GM19240 (cell line): ENCODE results near the gene BAIAP3.
A peak's percentile ranks its signal among the peaks of the same experiment; 100 is the strongest.

Experiments
- DNase-seq: peaks from one replicate; pipeline ENCODE4 v3.0.0; 2011; ENCODE audit warnings: low spot score; ENCODE audit not compliant: insufficient read length

BAIAP3 gene

GRCh38 chr16:1299012-1299867, 34.2 kb upstream of the BAIAP3 start:
- no peak for DNase-seq

- DNase-seq = no peak
Observed at GRCh38 chr16:1299868-1300203, 33.6 kb upstream of the BAIAP3 start.

- no peak for DNase-seq
Observed at GRCh38 chr16:1300664-1301476, 32.6 kb upstream of the BAIAP3 start.

GRCh38 chr16:1301562-1301961, 31.9 kb upstream of the BAIAP3 start:
- no peak for DNase-seq

GRCh38 chr16:1305823-1306222, 27.6 kb upstream of the BAIAP3 start:
- no peak for DNase-seq

- no peak for DNase-seq
Observed at GRCh38 chr16:1306334-1306733, 27.1 kb upstream of the BAIAP3 start.

GRCh38 chr16:1308036-1308976, 25.1 kb upstream of the BAIAP3 start:
- DNase-seq = no peak

GRCh38 chr16:1308977-1309885, 24.2 kb upstream of the BAIAP3 start, which contains the start of gene UBE2I:
UBE2I (plus strand) TSS chr16:1309636; CDS start chr16:1314031, 4,395 bp downstream.
- DNase-seq = peak; percentile 90

DNA sequence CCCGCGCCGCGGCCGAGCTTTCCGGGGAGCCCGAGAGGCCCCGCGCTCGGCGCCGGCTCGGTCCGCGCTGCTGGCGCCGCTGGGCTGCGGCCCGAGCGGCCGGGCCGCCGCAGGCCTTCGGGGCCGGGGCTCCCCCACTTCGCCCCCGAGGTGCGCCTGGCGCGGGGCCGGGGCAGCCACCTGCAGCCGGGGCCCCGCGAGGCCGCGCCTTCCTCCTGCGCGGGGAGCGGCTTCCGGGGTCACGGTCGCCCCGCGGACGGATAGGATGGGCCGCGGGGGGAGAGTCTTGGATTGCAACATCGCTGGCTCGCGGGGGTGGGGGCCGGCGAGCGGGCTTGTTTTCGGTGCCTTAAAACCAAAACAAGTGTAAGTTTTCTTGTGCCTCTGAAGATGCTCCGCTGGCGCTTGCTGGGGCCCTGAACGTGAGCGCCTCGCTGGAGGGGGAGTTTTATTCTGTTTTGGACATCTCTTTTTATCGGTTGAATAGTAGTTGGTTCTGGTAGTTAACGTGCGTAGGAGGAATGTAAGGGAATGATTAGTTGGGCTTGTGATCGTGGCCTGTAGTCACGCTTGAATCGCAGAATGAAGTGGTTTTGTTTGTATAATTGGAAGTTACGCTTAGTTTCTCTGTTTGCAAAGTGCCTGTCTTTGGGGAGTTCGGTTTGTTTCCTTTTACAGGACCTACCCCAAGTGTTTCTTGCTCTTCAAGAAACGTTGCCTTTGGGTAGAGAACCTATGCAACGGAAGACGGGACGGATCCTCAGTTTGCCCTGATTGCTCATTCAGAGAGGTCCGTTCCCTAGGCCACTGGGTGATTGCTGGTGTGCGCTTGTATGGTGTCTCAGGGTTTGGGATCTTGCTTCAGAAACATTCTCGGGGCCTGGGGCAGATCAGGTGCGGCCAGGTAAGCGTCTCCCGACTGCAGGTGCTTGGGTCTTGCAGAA, 23.3 kb upstream of the BAIAP3 start:
- no peak for DNase-seq

DNA sequence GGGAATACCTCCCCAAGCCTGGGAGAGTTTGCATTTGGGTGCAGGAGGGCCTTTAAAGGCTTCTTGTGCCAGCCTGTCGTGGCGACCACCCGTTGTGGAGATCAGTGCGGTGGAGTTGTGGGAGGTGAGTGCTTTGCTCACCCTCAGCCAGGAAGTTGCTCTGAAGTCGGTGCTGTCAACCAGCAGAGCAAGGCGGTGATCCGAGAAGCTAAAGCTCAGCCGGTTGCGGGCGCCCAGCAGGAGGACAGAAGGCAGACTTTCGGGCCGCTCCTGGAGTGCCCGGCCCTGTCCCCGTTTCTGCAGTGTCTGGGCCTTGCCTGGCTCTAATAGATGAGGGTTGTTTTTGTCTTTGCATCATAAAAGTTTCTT, 22.6 kb upstream of the BAIAP3 start:
- peak; percentile 50 for DNase-seq

GRCh38 chr16:1311212-1311737, 22.2 kb upstream of the BAIAP3 start:
- DNase-seq = no peak

DNA sequence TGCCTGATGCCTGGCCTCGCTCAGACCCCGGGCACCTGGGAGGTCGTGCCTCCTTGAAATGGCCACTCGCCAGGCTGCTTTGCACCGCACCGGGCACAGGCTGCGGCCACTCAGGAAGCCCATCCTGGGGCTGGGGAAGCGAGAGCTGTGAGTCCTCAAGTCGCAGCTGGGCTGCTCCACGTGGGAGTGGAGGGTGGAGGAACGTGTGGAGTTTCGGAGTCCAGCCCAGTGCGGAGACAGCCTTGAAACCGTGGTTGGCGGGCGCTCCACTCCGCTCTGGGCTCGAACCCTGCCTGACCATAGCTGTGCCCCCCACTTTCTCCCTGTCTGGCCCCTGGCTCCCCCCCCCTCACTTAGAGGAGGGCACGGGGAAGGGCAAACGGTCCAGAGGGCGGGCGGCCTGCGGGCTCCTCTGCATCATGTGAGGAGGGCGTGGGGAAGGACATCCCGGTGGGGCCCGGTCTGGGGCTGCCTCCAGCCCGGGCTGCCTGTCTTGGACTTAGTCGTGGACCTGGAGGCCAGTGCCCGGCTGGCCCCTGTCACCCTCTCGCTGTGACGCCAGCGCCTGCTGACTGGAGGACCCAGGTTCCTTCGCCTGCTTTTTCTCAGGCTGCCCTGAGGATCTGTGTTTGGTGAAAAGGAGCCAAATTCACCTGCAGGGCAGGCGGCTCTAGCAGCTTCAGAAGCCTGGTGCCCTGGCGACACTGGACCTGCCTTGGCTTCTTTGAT, 21.5 kb upstream of the BAIAP3 start:
- no peak for DNase-seq

GRCh38 chr16:1312467-1312816, 21.0 kb upstream of the BAIAP3 start:
- DNase-seq = no peak

- DNase-seq = no peak
Observed at GRCh38 chr16:1312903-1313302, 20.5 kb upstream of the BAIAP3 start.

- DNase-seq = no peak
Observed at GRCh38 chr16:1313721-1314369, 19.6 kb upstream of the BAIAP3 start.

- DNase-seq = no peak
Observed at GRCh38 chr16:1314399-1315068, 18.9 kb upstream of the BAIAP3 start.
